Placental epithelial cell (primary cell): Measurements from ENCODE around the gene DCLK3. TPM values are rescaled to one million over a fixed set of nuclear protein-coding genes. Genes with fewer than 3 reads are reported as not detected.

Source experiments
- total RNA-seq: library from RNA; depleted of rRNA; stranded (reverse); fragments of >200 nt; gene quantifications from 2 replicates; pipeline ENCODE4 v1.2.3, GENCODE V29; 2012

Gene DCLK3
- not detected in 2 replicates for total RNA-seq

GRCh38 chr3:36763850-36764703 is at the start of gene DCLK3:
TSS of gene DCLK3 (minus strand) at chr3:36764553. CDS start at chr3:36764263, 290 bp downstream.

Other genes with a start within 250 kb of the DCLK3 start
- 1.4 and 3.1 TPM in 2 replicates for gene TRANK1, start 180.5 kb upstream of the DCLK3 start, total RNA-seq
- gene EPM2AIP1, start 228.6 kb upstream of the DCLK3 start, total RNA-seq = 17.5 and 18.5 TPM in 2 replicates
- 43.5 and 64.8 TPM in 2 replicates for gene MLH1, start 229.0 kb upstream of the DCLK3 start, total RNA-seq